ENCODE data around the gene SMARCAD1. TPM values are rescaled to one million over a fixed set of nuclear protein-coding genes. Genes with fewer than 3 reads are reported as not detected.

Gene SMARCAD1
- total and polyA plus RNA-seq, 2 of the 8 experiments (the other 6 are each of a cell fraction or from before 2014, with no cell fraction given), result 24.1 to 59.4 TPM

- Histone ChIP-seq H2BK15ac (ENCODE audit: low read length) (no peak overlapping the region), H3K36me3 (ENCODE audit: control insufficient read depth in 2 of 4, insufficient read depth in 4 of 4, low read length in 3 of 4) (no peaks in the 10 kb centered on the region), H2BK12ac (ENCODE audit: low read depth, low read length) (no peak overlapping the region), H3K14ac (ENCODE audit: insufficient read length) (no peak overlapping the region), H3K4me2 (ENCODE audit: insufficient read depth in 1 of 2, low read depth in 2 of 2, low read length in 2 of 2) (no peak overlapping the region), H3K9ac (replicated peaks in 1 of 4; ENCODE audit: extremely low read depth in 1 of 4, low read depth in 3 of 4, low read length in 3 of 4) (no peak overlapping the region), H4K20me1 (replicated peaks in 1 of 2; ENCODE audit: control insufficient read depth in 1 of 2, insufficient read depth in 2 of 2, low read length in 2 of 2) (no peaks in the 10 kb centered on the region), H3K23ac (ENCODE audit: insufficient read length) (no peak overlapping the region), H2AFZ (ENCODE audit: low read length) (no peak overlapping the region), H3K79me2 (ENCODE audit: control insufficient read depth in 1 of 2, insufficient read depth in 2 of 2, low read length in 2 of 2) (no peaks in the 10 kb centered on the region), H3K23me2 (ENCODE audit: low read depth, low read length) (no peaks in the 10 kb centered on the region), H2BK20ac (ENCODE audit: low read length) (no peak overlapping the region), H2AK5ac (ENCODE audit: low read depth, low read length) (no peak overlapping the region), H3K27me3 (replicated peaks in 1 of 4; ENCODE audit: control insufficient read depth in 3 of 4, extremely low read depth in 1 of 4, insufficient read depth in 3 of 4, low read length in 3 of 4) (peaks cover 0 to 1% (median 0%) of the 10 kb centered on the region in 4 experiments; a peak in 1 of 7 replicates), H3K4me3 (ENCODE audit: extremely low read depth in 1 of 4, insufficient read depth in 2 of 4, low read depth in 3 of 4, low read length in 4 of 4) (no peak overlapping the region), H3K4ac (replicated peaks; ENCODE audit: insufficient read length, low read depth, low read length) (no peak overlapping the region), H3K9me3 (ENCODE audit: insufficient read depth in 2 of 2, low read depth in 1 of 2, low read length in 1 of 2) (no peaks in the 10 kb centered on the region), H2BK120ac (replicated peaks; ENCODE audit: low read depth, low read length) (no peak overlapping the region), H3K27ac (ENCODE audit: low read depth, low read length) (no peak overlapping the region), H3K18ac (ENCODE audit: extremely low read depth, low read length) (no peak overlapping the region), H4K8ac (ENCODE audit: extremely low read depth, insufficient read depth, low read length) (no peak overlapping the region), H3K56ac (replicated peaks; ENCODE audit: insufficient read length, low read depth, low read length) (no peak overlapping the region), H4K5ac (ENCODE audit: insufficient read length, low read depth, low read length) (no peak overlapping the region), H3K4me1 (replicated peaks in 1 of 4; ENCODE audit: control insufficient read depth in 3 of 4, insufficient read depth in 4 of 4, low read length in 3 of 4) (no peaks in the 10 kb centered on the region), H2BK5ac (ENCODE audit: low read depth, low read length) (no peak overlapping the region), H4K91ac (replicated peaks; ENCODE audit: insufficient read length, low read length) (no peak overlapping the region), H3K79me1 (ENCODE audit: low read depth, low read length) (no peaks in the 10 kb centered on the region)
- 90% methylated on average over 2 of the region's 2 CpGs; no CpG with 5 or more reads in 1 of the 2 experiments for WGBS, 2 experiments (ENCODE audit: extremely low coverage in 1 of 2, insufficient coverage in 1 of 2, insufficient read length in 1 of 2, insufficient replicate concordance in 2 of 2, low coverage in 1 of 2, low lambda C conversion rate in 2 of 2, missing lambda C conversion rate in 1 of 2)
- CTCF ChIA-PET (ENCODE audit: partially characterized antibody), result interaction anchor here (0.8 to 2.2 kb wide), 2 partner anchors 31 to 43 kb away, joined by 3 to 7 read pairs; no protein-coding TSS in a partner anchor
- POLR2A ChIA-PET (ENCODE audit: partially characterized antibody), result interaction anchor here (0.5 kb wide), 1 partner anchor 9 kb away, joined by 4 read pairs; no protein-coding TSS in a partner anchor
- DNase-seq (ENCODE audit: low read depth in 1 of 2, low spot score in 2 of 2) (no peak), FAIRE-seq (no peak)
- TF ChIP-seq BACH1 (IDR thresholded peaks at IDR 0.05; ENCODE audit: low read length) (no peak), EP300 (IDR thresholded peaks at IDR 0.05; ENCODE audit: borderline replicate concordance in 1 of 2, low read depth in 2 of 2, low read length in 2 of 2) (no peak), RNF2 (IDR thresholded peaks at IDR 0.05; ENCODE audit: borderline replicate concordance, low read depth, low read length, missing control alignments, poor library complexity, severe bottlenecking) (no peak), TEAD4 (IDR thresholded peaks at IDR 0.05; ENCODE audit: low read depth, low read length) (no peak), JUN (IDR thresholded peaks at IDR 0.05; ENCODE audit: low read depth, low read length) (no peak), POLR2AphosphoS5 (IDR thresholded peaks at IDR 0.05; ENCODE audit: low read depth, low read length) (no peak), SIRT6 (IDR thresholded peaks at IDR 0.05; ENCODE audit: low read length) (no peak), RFX5 (IDR thresholded peaks at IDR 0.05; ENCODE audit: borderline replicate concordance, low read depth, low read length) (no peak), RXRA (IDR thresholded peaks at IDR 0.05; ENCODE audit: insufficient read depth, low read depth, low read length) (no peak), TCF12 (IDR thresholded peaks at IDR 0.05; ENCODE audit: low read depth, low read length) (no peak), CBX5 (IDR thresholded peaks at IDR 0.05; ENCODE audit: low read depth, low read length) (no peak), TAF7 (optimal IDR thresholded peaks at IDR 0.05; ENCODE audit: borderline replicate concordance, low read depth, low read length) (no peak)
- TF ChIP-seq, protein P1, sequence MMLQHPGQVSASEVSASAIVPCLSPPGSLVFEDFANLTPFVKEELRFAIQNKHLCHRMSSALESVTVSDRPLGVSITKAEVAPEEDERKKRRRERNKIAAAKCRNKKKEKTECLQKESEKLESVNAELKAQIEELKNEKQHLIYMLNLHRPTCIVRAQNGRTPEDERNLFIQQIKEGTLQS (IDR thresholded peaks at IDR 0.05; ENCODE audit: insufficient read depth, low read depth, low read length), result no peak
Observed at GRCh38 chr4:94302191-94302590, 94.5 kb downstream of the SMARCAD1 start.

Measured in H1 (cell line).